ENCODE results near the gene GAB1.
A peak's percentile ranks its signal among the peaks of the same experiment; 100 is the strongest.

Gene GAB1

DNA sequence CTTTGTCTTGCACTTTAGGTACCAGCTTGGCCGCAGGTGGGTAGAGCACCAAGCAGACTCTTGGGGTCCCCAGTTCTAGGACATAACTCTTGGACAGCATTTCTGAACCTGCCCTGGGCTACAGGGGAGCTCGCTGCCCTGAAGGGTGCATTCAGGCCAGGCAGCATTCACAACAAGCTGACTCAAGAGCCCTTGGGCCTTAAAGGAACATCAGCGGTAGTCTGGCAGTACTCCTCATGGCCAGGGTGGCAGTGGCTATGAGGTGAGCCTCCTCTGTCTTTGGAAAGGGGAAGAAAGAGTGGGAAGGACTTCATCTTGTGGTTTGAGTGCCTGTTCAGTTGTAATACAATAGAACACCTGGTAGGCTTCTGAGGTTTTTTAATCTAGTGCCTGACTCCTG, 152.0 kb downstream of the GAB1 start:
- no peak for DNase-seq (ENCODE audit: low read depth, low spot score)

DNA sequence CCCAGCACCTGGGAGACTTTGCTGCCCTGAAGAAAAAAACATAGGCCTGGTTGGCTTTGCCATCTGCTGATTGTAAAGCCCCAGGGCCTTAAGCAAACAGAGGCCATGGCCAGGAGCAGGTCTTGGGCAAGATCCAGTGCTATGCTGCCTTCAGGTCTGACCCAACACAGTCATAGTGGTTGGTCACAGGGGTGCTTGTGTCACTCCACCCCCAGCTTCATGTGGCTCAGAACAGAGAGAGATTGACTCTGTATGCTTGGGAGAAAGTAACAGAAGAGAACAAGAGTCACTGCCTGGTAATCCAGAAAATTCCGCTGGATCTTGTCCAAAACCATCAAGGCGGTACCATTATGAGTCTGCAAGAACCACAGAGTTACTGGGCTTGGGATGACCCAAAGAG, 152.4 kb downstream of the GAB1 start:
- no peak for DNase-seq (ENCODE audit: low read depth, low spot score)

DNA sequence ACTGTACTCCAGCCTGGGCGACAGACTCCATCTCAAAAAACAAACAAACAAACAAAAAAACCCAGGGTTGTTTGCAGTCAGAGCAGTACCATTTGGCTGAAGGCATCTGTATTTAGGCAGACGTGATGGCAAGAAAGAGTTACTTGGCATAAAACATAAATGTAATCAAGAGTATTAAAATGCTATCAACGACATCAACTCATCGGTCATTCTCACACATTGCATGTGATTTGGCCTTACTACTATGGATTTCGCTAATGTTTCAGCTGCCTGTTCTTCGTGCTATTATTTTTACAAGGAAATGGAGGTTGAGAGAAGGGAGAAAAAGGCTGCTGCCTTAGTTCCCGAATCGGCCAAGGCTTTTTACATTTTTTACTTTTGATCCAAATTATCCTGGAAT, 161.3 kb downstream of the GAB1 start:
- no peak for DNase-seq (ENCODE audit: low read depth, low spot score)

DNA sequence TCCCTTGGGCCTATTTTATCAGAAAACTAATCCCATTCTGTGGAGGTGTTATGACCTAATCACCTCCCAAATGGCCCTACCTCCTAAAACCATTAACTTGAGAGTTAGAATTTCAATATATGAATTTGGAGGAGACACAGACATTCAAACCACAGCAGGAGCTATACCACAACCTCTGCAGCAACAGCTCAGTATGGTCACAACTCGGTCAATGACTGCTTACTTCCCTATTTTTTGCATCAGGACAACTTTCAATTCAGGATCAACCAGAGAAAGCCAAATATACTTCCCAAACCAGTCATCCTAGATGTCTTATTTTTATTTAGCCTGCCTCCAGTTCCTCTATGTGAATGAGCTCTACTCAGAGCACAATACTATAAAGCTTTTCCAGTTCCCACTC, 165.6 kb downstream of the GAB1 start:
- no peak for DNase-seq (ENCODE audit: low read depth, low spot score)

DNA sequence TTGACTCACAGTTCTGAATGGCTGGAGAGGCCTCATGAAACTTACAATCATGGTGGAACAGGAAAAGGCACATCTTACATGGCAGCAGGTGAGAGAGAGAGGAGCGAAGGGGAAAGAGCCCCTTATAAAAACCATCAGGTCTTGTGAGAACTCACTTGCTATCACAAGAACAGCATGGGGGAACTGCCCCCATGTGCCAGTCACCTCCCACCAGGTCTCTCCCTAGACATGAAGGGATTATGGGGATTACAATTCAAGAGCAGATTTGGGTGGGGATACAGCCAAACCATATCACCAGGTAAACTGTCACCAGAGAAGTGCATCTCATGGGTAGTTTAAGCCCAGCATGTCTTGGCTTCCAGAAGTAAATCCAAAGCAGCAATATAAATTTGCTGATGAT, 169.4 kb downstream of the GAB1 start:
- no peak for DNase-seq (ENCODE audit: low read depth, low spot score)

DNA sequence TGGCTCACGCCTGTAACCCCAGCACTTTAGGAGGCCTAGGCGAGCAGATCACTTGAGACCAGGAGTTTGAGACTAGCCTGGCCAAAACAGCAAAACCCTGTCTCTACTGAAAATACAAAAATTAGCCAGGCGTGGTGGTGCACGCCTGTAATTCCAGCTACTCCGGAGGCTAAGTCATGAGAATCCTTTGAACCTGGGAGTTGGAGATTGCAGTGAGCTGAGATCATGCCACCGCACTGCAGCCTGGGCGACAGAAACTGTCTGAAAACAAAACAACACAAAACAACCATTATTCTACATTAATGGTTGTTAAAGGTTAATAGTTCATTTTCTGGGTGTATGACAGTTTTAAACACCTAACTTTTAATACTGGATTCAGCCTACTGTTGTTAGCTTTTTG, 175.2 kb downstream of the GAB1 start:
- no peak for DNase-seq (ENCODE audit: low read depth, low spot score)

DNA sequence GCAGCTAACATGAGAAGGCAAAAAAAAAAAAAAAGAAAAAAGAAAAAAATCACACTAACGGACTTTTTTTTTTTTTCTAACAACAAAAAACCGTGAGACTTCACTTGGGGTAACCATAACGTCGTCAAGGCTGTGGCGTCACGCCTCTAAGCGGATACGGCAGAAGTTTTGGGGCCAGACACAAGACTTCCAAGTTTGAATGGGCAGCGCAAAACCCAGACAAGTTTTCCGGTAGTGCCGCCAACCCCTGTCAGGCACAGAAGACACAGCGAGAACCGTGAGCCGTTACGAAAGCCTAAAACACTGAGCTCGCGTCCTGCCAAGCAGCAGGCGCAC, 176.3 kb downstream of the GAB1 start:
- DNase-seq (ENCODE audit: low read depth, low spot score) = no peak

DNA sequence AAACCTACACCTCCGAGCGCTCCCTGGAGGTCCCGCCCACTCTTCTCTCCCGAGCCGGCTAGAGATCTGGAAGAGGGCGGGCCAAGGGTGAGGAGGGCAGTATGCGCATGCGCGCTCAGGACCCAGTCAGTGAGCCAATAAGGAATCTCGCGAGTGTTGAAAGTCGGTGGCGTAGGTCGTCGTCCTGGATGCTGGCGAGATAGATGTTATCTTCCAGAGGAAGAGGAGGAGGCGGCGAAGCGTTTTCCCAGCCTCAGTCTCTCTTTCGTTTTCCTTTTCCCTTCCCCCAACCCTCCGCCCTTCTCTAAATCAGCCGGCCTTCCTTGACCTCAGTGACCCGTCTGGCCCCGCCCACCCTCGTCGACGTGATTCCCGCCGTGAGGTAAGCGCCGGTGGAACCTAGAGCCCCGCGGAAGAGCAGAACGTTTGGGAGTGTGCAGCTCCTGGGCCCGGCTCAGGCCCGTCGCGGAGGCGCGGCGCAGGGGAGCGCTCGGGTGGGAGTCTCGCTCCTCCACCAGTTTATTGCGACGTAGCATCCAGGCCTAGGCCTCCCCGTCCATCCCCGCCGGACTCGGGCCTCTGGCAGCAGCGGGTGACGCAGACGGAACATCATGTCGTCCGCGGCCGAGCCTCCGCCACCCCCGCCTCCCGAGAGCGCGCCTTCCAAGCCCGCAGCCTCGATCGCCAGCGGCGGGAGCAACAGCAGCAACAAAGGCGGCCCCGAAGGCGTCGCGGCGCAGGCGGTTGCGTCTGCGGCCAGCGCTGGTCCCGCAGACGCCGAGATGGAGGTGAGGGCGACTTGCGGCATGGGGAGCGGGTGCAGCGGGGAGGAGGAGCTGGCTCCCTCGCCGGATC, 176.9 kb downstream of the GAB1 start, which contains the start of gene SMARCA5:
TSS of gene SMARCA5 (plus strand) at position 389 of the 855 bp plus-strand sequence. CDS start at position 612, 223 bp downstream.
- peak; percentile 93 for DNase-seq (ENCODE audit: low read depth, low spot score)

DNA sequence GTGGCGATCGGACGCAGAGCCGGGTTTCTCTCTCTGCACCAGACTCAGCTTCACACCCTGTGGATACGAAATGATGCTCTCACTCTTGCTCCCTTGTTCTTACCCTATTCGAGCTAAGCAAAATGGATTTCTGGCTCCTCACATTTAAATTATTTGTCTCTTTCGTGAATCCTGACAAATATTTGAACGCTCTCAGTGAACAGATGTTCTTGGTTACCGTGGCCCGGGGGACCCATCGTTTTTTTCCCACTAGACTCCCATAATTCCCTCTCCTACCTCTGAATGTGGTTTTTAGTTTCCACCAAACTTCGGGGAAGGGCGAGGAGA, 177.5 kb downstream of the GAB1 start:
- DNase-seq (ENCODE audit: low read depth, low spot score) = no peak

DNA sequence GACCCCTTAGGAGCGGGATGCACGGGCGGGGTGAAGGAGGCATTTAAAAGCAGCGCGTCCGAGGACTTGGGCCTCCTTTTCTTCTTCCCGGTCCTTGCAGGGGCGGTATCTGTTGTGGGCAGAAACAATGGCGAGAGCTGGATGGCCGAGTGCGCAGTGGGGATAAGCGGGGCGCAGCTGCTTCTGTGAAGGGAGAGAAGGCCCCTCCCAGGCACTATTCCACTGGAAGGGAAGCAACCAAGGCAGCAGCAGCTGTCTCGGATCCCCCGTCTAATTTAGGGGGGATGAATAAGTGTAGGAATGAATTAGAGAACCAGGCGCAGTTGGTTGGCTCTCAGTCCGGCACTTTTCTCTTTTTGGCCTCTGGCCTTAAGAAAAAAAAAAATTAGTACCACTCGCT, 177.8 kb downstream of the GAB1 start:
- no peak for DNase-seq (ENCODE audit: low read depth, low spot score)

DNA sequence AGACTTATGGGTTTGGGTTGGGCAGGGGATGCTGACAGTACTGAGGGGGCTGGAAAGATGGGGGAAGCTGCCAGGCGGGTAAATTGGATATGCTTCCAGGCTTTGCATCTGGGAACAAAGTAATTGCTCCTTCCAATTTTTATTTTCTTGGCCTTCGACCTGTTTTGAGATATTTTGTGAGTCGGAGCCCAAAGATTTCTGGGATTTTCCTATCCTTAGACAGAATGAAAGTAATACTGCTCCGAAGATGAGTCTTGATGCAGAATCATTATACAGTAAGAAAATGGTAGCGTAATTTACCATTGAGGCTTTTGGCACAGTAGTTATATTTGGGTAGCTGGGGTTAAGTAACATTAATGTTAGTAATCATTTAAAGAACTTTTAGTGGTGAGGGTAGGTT, 178.2 kb downstream of the GAB1 start:
- no peak for DNase-seq (ENCODE audit: low read depth, low spot score)

DNA sequence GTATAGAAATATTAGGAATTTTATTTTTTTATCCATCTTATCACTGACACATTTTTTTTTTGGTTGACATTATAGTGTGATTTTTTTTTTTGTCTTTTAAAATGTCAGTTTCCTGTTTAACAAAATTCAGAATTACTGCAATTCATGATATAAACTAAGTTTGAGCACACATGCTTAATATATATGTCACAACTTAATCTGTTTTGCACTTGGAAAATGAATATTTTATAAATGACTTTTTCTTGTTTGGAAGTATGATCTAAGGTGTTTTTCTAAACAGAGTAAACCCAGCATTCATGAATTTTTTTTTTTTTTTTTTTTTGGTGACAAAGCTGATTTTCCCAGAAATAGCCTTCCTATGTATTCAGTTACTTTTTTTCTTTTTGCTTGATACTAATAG, 179.2 kb downstream of the GAB1 start:
- DNase-seq (ENCODE audit: low read depth, low spot score) = no peak

DNA sequence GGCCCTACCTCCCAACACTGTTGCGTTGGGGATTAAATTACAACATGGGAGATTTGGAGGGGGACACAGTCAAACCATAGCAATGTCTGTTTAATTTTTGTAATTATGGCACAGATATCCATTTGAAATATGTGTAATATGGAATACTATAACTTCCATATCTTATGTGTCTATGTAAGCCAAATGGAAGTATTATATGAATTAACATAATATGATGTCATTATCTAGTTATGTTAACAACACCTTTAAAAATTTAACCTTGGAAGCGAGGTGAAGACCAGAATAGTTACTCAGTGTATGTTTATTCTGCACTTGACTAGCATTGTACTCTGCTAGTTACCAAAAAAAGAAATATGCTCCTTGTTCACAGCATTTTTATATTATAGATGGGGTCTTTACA, 181.1 kb downstream of the GAB1 start:
- DNase-seq (ENCODE audit: low read depth, low spot score) = no peak

Data from iPS DF 19.7 (cell line).